ENCODE results near the gene PCDHA9.
"Not testable (repeated sequence)": the region's sequence is repeated elsewhere in the genome, so short reads cannot be mapped to it uniquely, and the experiment has no call there.

Gene PCDHA9

DNA sequence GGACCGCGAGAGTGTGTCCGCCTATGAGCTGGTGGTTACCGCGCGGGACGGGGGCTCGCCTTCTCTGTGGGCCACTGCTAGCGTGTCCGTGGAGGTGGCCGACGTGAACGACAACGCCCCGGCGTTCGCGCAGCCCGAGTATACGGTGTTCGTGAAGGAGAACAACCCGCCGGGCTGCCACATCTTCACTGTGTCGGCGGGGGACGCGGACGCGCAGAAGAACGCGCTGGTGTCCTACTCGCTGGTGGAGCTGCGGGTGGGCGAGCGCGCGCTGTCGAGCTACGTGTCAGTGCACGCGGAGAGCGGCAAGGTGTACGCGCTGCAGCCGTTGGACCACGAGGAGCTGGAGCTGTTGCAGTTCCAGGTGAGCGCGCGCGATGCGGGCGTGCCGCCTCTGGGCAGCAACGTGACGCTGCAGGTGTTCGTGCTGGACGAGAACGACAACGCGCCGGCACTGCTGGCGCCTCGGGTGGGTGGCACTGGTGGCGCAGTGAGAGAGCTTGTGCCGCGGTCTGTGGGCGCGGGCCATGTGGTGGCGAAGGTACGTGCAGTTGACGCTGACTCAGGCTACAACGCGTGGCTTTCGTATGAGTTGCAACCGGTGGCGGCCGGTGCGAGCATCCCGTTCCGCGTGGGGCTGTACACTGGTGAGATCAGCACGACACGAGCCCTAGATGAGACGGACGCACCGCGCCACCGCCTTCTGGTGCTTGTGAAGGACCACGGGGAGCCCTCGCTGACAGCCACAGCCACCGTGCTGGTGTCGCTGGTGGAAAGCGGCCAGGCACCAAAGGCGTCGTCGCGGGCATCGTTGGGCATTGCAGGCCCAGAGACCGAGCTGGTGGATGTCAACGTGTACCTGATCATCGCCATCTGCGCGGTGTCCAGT, 12.3 kb upstream of the PCDHA9 start:
- no peak for DNase-seq (ENCODE audit: extremely low read depth in 1 of 2, low read depth in 1 of 2)

DNA sequence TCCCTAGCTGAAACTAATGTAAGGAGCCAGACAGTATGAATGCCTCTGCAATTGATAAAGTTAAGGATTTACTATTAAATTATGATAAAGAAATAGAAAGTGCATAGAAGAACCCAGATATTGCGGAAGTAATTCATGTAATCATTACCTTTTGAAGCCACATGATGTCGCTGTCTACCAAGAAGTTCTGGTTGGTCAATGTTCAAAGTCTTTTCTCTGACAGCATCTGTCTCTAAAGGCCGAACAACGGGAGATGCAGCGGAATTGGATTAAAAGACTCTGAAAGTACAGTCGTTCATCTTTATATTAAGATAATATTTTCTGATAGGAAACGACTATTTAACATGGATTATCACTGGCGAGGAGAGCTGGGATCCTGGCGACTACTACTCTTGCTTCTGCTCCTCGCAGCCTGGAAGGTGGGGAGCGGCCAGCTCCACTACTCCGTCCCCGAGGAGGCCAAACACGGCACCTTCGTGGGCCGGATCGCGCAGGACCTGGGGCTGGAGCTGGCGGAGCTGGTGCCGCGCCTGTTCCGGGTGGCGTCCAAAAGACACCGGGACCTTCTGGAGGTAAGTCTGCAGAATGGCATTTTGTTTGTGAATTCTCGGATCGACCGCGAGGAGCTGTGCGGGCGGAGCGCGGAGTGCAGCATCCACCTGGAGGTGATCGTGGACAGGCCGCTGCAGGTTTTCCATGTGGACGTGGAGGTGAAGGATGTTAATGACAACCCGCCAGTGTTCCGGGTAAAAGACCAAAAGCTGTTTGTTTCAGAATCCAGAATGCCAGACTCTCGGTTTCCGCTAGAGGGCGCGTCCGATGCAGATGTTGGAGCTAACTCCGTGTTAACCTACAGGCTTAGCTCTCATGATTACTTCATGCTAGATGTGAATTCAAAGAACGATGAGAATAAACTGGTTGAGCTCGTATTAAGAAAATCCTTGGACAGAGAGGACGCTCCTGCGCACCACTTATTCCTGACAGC, 6.9 kb upstream of the PCDHA9 start, which contains the start of gene PCDHA8:
PCDHA8 (plus strand) TSS at position 210 of the 985 bp plus-strand sequence; CDS start at position 345, 135 bp downstream.
- no peak for DNase-seq (ENCODE audit: extremely low read depth in 1 of 2, low read depth in 1 of 2)

DNA sequence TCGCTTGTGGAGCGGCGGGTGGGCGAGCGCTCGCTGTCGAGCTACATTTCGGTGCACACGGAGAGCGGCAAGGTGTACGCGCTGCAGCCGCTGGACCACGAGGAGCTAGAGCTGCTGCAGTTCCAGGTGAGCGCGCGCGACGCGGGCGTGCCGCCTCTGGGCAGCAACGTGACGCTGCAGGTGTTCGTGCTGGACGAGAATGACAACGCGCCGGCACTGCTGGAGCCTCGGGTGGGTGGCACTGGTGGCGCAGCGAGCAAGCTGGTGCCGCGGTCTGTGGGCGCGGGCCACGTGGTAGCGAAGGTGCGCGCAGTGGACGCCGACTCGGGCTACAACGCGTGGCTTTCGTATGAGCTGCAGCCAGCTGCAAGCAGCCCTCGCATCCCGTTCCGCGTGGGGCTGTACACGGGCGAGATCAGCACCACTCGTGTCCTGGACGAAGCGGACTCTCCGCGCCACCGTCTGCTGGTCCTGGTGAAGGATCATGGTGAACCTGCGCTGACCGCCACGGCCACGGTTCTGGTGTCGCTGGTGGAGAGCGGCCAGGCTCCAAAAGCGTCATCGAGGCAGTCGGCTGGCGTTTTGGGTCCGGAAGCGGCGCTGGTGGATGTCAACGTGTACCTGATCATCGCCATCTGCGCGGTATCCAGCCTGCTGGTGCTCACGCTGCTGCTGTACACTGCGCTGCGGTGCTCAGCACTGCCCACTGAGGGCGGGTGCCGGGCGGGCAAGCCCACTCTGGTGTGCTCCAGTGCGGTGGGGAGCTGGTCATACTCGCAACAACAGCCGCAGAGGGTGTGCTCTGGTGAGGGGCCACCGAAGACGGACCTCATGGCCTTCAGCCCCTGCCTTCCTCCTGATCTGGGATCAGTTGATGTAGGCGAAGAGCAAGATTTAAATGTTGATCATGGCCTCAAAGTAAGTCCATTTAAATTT, 5.1 kb upstream of the PCDHA9 start:
- DNase-seq (ENCODE audit: extremely low read depth in 1 of 2, low read depth in 1 of 2): no peak

DNA sequence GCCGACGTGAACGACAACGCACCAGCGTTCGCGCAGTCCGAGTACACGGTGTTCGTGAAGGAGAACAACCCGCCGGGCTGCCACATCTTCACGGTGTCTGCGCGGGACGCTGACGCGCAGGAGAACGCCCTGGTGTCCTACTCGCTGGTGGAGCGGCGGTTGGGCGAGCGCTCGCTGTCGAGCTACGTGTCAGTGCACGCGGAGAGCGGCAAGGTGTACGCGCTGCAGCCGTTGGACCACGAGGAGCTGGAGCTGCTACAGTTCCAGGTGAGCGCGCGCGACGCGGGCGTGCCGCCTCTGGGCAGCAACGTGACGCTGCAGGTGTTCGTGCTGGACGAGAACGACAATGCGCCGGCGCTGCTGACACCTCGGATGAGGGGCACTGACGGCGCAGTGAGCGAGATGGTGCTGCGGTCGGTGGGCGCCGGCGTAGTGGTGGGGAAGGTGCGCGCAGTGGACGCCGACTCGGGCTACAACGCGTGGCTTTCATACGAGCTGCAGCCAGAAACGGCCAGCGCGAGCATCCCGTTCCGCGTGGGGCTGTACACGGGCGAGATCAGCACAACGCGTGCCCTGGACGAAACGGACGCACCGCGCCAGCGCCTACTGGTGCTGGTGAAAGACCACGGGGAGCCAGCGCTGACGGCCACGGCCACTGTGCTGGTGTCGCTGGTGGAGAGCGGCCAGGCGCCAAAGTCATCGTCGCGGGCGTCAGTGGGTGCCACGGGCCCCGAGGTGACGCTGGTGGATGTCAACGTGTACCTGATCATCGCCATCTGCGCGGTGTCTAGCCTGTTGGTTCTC, 1.9 kb downstream of the PCDHA9 start:
- DNase-seq (ENCODE audit: extremely low read depth in 1 of 2, low read depth in 1 of 2): not testable (repeated sequence)

DNA sequence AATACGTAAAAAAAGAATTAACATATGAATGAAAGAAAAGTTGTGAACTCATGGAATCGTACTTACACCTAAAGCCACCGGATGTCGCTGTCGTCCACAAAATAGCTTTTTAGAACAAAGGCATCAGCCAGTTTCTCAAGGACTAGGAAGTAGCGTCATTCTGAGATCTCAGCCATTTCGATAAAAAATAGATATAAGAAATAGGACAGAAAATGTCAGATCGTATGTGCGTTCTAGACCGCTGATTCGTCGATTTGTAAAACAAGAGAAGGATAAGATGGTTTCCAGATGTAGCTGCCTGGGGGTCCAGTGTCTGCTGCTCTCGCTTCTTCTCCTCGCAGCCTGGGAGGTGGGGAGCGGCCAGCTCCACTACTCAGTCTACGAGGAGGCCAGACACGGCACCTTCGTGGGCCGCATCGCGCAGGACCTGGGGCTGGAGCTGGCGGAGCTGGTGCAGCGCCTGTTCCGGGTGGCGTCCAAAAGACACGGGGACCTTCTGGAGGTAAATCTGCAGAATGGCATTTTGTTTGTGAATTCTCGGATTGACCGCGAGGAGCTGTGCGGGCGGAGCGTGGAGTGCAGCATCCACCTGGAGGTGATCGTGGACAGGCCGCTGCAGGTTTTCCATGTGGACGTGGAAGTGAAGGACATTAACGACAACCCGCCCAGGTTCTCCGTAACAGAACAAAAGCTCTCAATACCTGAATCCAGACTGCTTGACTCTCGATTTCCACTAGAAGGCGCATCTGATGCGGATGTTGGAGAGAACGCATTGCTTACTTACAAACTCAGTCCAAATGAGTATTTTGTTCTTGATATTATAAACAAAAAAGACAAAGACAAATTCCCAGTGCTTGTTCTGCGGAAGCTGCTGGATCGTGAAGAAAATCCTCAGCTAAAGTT, 7.8 kb downstream of the PCDHA9 start, which contains the start of gene PCDHA10:
PCDHA10 (plus strand) TSS at position 126 of the 903 bp plus-strand sequence; CDS start at position 278, 152 bp downstream.
- DNase-seq (ENCODE audit: extremely low read depth in 1 of 2, low read depth in 1 of 2): no peak

DNA sequence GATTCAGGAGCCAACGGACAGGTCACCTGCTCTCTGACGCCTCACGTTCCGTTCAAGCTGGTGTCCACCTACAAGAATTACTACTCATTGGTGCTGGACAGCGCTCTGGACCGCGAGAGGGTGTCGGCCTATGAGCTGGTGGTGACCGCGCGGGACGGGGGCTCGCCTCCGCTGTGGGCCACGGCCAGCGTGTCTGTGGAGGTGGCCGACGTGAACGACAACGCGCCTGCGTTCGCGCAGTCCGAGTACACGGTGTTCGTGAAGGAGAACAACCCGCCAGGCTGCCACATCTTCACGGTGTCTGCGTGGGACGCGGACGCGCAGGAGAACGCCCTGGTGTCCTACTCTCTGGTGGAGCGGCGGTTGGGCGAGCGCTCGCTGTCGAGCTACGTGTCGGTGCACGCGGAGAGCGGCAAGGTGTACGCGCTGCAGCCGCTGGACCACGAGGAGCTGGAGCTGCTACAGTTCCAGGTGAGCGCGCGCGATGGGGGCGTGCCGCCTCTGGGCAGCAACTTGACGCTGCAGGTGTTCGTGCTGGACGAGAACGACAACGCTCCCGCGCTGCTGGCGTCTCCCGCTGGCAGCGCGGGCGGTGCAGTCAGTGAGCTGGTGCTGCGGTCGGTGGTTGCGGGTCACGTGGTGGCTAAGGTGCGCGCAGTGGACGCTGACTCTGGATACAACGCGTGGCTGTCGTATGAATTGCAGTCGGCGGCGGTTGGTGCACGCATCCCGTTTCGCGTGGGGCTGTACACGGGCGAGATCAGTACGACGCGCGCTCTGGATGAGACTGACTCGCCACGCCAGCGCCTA, 9.2 kb downstream of the PCDHA9 start:
- DNase-seq (ENCODE audit: extremely low read depth in 1 of 2, low read depth in 1 of 2): no peak

DNA sequence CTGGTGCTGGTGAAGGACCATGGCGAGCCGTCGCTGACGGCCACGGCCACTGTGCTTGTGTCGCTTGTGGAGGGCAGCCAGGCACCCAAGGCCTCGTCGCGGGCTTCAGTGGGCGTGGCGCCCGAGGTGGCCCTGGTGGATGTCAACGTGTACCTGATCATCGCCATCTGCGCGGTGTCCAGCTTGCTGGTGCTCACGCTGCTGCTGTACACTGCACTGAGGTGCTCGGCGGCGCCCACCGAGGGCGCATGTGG, 9.7 kb downstream of the PCDHA9 start:
- no peak for DNase-seq (ENCODE audit: extremely low read depth in 1 of 2, low read depth in 1 of 2)

DNA sequence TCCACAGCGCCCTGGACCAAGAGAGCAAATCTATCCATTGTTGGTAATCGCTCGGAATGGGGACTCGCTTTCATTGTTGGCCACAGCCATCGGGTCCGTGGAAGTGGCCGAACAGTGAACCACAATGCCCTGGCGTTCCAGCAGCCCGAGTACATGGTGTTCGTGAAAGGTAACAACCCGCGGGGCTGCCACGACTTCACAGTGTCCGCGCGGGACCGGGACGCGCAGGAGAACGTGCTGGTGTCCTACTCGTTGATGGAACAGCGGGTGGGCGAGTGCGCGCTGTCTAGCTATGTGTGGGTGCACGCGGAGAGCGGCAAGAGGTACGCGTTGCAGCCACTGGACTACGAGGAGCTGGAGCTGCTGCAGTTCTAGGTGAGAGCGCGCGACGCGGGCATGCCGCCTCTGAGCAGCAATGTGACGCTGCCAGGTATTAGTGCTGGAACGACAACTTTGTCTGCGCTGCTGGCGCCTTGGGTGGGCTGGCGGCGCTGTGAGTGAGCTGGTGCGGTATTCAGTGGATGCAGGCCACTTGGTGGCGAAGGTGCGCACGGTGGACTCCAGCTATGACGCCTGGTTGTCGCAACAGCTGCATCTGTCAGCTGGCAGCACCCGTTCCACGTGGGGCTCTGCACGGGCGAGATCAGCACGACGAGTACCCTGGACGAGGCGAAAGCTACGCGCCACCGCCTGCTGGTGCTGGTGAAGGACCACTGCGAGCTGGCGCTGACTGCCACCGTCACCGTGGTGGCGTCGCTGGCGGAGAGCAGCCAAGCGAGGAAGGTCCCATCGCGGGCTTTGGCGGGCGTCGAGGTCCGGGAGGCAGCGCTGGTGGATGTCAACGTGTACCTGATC, 14.5 kb downstream of the PCDHA9 start:
- DNase-seq (ENCODE audit: extremely low read depth in 1 of 2, low read depth in 1 of 2): no peak

DNA sequence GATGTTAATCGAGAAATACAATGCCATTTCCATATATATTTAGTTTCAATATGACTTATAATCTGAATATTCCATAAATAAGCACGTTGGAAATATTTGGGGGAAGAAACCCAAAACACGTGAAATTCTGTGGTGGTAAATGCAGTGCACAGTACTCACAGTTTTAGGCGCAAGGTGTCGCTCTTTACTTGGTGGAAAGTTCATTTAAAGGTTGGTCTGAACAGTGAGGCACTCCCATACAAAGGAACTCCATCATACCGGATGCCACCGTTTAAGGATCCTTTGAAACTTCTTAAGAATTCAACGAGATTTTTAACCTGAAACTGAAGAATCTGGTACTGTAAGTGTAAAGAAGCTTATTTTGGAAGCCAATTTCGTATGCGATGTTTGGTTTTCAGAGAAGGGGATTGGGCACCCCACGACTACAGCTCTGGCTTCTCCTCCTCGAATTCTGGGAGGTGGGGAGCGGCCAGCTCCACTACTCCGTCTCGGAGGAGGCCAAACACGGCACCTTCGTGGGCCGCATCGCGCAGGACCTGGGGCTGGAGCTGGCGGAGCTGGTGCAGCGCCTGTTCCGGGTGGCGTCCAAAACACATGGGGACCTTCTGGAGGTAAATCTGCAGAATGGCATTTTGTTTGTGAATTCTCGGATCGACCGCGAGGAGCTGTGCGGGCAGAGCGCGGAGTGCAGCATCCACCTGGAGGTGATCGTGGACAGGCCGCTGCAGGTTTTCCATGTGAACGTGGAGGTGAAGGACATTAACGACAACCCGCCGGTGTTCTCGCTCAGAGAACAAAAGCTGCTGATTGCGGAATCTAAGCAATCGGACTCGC, 20.8 kb downstream of the PCDHA9 start, which contains the start of gene PCDHA11:
PCDHA11 (plus strand) TSS at position 237 of the 834 bp plus-strand sequence; CDS start at position 384, 147 bp downstream.
- no peak for DNase-seq (ENCODE audit: extremely low read depth in 1 of 2, low read depth in 1 of 2)

DNA sequence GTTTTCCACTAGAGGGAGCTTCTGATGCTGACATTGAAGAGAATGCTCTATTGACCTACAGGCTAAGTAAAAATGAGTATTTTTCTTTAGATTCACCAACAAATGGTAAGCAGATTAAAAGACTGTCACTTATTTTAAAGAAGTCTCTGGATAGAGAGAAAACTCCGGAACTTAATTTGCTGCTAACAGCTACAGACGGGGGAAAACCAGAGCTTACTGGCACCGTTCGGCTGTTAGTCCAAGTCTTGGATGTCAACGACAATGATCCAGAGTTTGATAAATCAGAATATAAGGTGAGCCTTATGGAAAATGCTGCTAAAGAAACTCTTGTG, 21.3 kb downstream of the PCDHA9 start:
- no peak for DNase-seq (ENCODE audit: extremely low read depth in 1 of 2, low read depth in 1 of 2)

DNA sequence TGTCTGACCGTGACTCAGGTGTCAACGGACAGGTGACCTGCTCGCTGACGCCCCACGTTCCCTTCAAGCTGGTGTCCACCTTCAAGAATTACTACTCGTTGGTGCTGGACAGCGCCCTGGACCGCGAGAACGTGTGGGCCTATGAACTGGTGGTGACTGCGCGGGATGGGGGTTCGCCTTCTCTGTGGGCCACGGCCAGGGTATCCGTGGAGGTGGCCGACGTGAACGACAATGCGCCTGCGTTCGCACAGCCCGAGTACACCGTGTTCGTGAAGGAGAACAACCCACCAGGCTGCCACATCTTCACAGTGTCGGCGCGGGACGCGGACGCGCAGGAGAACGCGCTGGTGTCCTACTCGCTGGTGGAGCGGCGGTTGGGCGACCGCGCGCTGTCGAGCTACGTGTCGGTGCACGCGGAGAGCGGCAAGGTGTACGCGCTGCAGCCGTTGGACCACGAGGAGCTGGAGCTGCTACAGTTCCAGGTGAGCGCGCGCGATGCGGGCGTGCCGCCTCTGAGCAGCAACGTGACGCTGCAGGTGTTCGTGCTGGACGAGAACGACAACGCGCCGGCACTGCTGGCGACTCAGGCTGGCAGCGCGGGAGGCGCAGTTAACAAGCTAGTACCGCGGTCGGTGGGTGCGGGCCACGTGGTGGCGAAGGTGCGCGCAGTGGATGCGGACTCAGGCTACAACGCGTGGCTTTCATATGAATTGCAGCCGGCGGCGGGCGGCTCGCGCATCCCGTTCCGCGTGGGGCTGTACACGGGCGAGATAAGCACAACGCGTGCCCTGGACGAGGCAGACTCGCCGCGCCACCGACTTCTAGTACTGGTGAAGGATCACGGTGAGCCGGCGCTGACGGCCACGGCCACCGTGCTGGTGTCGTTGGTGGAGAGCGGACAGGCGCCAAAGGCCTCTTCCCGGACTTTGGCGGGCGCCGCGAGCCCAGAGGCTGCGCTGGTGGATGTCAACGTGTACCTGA, 22.3 kb downstream of the PCDHA9 start:
- no peak for DNase-seq (ENCODE audit: extremely low read depth in 1 of 2, low read depth in 1 of 2)

DNA sequence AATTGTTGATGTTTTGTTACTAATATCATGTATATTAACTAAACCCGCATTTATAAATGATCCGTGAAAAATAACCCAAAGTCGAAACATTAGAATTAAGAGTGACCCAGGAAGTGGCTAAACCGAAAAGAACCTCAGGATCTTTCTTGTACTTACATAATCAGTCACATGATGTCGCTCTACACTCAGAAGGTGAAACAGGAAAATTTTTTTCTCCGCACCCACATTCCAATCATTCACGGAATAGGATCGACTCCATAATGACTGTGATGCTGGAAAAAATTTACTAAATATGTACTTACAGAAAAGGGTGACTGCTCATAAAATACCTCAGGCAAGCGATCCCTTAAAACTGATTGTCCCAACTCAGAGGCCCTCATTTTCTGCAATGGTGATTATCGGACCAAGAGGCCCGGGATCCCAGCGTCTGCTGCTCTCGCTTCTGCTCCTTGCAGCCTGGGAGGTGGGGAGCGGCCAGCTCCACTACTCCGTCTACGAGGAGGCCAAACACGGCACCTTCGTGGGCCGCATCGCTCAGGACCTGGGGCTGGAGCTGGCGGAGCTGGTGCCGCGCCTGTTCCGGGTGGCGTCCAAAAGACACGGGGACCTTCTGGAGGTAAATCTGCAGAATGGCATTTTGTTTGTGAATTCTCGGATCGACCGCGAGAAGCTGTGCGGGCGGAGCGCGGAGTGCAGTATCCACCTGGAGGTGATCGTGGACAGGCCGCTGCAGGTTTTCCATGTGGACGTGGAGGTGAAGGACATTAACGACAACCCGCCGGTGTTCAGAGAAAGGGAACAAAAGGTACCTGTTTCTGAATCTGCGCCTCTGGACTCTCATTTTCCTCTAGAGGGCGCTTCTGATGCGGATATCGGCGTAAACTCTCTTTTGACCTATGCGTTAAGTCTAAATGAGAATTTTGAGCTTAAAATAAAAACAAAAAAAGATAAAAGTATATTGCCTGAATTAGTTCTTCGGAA, 27.2 kb downstream of the PCDHA9 start, which contains the start of gene PCDHA12:
PCDHA12 (plus strand) TSS at position 224 of the 981 bp plus-strand sequence; CDS start at position 389, 165 bp downstream.
- no peak for DNase-seq (ENCODE audit: extremely low read depth in 1 of 2, low read depth in 1 of 2)

DNA sequence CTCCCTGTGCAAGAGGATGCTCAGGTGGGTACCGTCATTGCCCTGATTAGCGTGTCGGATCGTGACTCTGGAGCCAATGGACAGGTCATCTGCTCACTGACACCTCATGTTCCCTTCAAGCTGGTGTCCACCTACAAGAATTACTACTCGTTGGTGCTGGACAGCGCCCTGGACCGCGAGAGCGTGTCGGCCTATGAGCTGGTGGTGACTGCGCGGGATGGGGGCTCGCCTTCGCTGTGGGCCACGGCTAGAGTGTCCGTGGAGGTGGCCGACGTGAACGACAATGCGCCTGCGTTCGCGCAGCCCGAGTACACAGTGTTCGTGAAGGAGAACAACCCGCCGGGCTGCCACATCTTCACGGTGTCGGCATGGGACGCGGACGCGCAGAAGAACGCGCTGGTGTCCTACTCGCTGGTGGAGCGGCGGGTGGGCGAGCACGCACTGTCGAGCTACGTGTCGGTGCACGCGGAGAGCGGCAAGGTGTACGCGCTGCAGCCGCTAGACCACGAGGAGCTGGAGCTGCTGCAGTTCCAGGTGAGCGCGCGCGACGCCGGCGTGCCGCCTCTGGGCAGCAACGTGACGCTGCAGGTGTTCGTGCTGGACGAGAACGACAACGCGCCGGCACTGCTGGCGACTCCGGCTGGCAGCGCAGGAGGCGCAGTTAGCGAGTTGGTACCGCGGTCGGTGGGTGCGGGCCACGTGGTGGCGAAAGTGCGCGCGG, 28.5 kb downstream of the PCDHA9 start:
- not testable (repeated sequence) for DNase-seq (ENCODE audit: extremely low read depth in 1 of 2, low read depth in 1 of 2)

Data from activated CD8-positive, alpha-beta memory T cell treated with anti-CD3 and anti-CD28 coated beads for 1 hour (primary cell).